ENCODE results near the gene MINDY4. TPM values are rescaled to one million over a fixed set of nuclear protein-coding genes. Genes with fewer than 3 reads are reported as not detected.

MINDY4 gene
- total RNA-seq, 2 donors from 2014 or later = 3.9 to 5.1 TPM

DNA sequence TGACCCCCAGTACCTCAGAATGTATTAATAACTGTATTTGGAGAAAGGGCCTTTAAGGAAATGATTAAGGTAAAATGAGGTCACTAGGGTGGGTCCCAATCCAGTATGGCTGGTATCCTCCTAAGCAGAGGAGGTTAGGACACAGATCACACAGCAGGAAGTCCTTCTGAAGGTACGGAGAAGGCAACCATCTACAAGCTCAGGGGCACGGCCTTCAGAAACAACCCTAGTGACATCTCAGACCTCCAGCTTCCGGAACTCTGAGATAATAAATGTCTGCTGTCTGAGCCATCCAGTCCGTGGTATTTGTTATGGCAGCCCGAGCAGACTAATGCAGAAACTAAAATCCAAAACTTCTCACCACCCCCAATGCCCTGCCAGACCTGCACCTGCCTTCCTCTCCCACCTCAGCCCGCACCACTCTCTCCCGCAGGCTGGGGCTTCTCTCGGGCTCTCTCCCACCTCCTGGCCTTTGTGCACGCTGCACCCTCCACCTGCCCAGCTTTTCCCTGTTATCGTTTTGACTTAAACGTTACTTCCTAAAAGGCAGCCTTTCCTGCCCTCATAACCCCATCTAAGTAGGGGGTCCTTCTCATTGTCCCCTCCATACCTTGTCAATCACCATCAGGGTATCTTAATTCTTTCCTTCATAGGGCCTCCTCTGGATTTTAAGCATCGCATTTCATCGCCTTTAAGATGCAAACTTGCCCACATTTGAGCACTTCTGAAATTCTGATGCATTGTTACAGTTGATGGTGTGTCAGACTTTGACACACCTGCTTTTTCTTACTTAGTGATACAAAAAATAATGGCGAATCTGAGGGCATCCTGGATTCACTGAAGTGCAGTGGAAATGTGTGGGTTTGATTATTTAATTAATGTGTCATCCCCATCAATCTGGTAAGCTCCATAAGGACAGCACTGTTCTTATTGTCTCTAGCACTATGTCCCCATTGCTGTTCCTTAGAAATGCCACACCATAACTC is 108.2 kb downstream of the MINDY4 start:
- DNase-seq = no peak
- ATAC-seq = no peak
- intact Hi-C loops (cut with DNase I) = no loop called here

DNA sequence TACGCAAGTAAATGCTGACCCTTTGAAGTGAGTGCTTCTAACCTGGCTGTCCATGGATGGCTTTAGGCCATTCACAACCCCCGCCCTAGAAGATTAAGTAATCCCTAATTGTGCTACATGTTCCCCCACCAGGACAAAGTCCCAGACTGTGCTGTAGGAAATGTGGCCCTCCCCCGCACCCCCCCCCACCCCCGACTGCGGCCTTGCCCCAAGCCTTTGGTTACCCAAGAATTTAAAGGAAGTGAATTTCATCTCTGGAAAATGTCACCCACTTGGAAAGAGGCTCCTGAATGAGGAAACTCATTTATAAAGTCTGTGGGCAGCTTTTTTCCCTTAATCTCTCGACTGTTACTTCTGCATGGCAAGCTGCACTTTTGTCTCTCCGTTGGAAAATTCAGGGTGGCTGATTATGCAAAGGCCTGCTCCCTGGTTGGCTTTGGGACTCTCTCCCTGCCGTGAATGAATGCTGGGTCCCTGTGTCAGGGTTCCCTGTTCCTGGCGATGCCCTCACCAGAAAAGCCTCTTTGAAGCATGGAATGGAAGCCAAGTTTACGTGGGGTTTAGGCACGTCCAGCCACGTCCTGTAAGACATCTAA is 109.0 kb downstream of the MINDY4 start:
- ATAC-seq = peak in 1 of 2 donors; percentile 14
- intact Hi-C loops (cut with DNase I) = no loop called here
- DNase-seq = no peak

DNA sequence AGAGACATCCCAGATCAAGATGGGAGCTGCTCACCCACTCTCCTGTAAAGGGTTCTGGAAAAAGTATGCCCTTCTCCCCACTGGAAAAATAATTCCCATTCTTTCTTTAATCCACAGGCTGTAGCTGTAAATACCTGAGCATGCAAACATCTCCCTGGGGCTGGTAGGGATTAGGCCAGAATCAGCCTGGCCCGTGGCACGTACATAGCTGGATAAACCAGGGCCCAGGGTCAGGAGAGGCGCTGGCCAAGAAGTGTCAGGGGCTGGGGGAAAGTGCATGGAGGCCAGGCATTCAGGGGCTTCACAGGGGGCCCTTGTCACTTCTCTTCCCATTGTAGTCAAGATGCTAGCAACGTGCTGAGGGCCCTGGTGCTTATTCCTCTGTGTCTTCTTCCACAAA is 109.7 kb downstream of the MINDY4 start:
- intact Hi-C loops (cut with DNase I) = no loop called here
- DNase-seq (no peak), ATAC-seq (no peak)

DNA sequence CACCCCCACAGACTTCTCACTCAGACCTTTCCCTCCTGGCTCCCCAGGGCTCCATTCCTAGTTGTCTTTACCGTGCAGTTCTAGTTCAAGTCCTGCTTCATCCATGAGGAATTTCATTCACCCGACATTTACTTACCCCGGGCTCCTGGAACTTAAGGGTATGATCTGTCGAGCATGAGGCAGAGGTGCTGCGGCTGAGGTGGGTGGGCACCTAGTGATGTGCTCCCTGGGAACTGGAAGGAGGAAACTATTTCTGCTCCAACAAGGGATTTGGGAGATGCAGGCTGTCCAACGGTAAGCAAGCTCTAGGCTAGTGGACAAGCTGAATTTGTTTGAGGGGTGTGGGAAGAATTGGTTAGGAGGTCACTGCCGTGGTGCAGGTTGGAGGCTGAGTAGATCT is 110.2 kb downstream of the MINDY4 start:
- DNase-seq = no peak
- intact Hi-C loops (cut with DNase I) = no loop called here
- ATAC-seq = no peak

DNA sequence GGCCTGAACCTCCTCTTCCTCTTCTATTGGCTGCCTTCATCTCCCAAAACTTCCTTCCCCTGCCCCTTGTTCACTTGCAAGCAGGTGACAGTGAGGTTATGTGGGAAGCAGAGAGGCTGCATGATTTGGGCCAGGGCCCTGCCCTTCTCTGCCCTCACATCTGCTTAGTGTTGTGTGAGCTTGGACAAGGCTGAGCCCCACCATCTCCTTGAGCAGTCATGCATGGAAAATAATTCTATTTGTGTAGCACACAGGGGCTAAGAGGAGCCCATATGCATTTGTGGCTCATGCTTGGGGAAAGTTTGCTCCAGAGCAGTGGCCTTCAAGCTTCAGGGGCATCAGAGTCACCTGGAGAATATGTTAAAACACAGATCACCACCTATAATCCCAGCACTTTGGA is 113.7 kb downstream of the MINDY4 start:
- ATAC-seq (no peak), DNase-seq (no peak)
- intact Hi-C loops (cut with DNase I) = no loop called here

DNA sequence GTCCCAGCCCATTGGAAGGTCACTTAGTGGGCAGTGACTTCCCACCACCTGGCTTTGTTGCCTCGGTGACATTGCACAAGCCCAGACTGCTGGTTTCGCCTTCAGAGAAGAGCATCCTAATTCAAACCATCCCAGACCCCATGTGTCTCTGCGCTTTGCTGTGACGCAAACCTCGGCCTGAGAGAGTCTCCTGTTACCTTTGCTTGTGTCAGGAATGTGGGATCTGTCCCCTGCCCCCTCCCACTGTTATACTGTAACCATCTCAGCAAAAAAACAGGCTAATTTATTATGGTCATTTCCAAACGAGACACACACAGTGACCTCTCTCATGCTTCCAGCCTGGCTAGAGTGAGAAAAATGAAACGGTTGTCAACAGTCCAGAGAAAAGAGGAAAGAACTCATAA is 115.4 kb downstream of the MINDY4 start:
- intact Hi-C loops (cut with DNase I) = no loop called here

DNA sequence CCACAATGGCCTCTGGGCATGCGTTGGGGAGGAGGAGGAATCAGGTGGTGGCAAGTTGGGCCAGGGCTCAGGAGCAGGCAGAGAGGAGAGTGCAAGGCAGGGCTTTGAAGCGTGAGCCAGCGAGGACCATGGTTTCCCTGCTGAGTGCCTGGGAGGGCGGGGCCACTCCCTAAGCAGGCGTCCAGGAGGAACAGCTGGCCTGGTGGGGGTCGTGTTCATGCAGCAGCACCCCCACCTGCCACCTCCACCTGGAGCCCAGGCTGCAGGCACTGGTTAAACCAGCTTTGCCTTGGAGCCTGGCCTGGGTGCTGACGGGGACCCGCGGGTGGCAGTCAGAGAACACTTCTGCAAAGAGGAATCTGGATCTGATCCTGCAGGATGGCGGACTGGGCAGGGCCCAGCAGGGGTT is 116.3 kb downstream of the MINDY4 start:
- intact Hi-C loops (cut with DNase I) = no loop called here
- DNase-seq (no peak), ATAC-seq (no peak)

More for the DNA sequence above, 115.4 kb downstream of the MINDY4 start:
- DNase-seq (no peak), ATAC-seq (peak in 1 of 2 donors; percentile 35)

DNA sequence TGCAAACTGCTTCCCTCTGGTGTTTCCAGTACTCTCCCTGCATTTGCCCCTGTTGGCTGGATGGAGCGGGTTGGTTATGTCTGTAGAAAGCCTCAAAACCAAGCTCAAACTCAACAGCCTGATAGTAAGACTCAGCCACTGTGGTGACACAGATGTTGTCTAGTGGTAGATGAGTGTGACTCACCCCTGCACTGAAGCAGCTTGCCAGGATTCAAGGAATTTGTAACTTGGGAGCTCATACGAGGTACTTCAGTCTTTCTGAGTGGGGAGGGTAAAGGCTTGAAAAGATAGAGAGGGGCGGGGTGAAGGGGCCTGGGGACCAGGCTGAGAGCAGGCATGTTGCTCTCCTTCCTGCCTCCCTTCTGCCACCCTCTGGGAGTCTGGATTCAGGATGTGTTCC is 117.5 kb downstream of the MINDY4 start:
- ATAC-seq (peak; percentile 40 to 82), DNase-seq (peak; percentile 62)
- intact Hi-C loops (cut with DNase I) = no loop called here

DNA sequence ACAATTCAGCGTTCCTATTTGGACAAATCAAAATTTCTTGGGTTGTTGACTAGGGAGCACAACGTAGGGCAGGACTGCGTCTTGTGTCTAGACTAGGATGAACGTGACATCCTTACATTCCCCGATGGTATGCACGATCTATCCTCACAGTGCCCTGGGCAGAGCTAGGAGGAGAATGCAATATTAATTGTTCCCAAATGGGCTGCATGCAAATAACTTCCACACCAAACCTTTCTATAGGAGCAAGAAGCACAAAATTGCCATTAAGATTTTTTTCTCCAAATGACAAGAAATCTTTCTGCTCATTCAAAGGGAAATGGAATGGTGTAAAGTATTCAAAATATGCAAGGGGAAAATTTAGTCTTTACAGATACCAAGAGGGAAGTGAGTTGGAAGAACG is 119.0 kb downstream of the MINDY4 start:
- intact Hi-C loops (cut with DNase I) = no loop called here
- ATAC-seq (no peak), DNase-seq (no peak)

DNA sequence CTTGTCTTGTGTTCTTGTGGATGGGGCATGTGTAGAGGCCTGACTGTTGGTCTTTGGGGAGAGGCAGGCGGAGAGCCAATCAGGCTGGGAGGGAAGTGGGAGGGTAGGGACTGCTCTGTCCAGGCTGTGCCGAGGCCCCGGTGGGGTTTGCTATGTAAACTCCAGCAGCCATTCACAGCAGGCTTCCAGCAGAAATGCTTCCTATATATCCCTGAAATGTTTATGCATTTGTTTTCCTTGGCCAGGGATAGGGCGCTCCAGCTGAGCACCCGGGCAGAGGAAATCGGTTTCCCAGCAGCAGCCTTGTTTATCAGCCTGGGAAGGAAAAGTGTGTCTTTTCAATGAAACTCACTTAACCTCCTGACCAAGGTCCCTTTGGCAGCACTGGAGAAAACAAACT is 122.1 kb downstream of the MINDY4 start:
- ATAC-seq (peak; percentile 43 to 70), DNase-seq (peak; percentile 81)
- intact Hi-C loops (cut with DNase I) = no loop called here

DNA sequence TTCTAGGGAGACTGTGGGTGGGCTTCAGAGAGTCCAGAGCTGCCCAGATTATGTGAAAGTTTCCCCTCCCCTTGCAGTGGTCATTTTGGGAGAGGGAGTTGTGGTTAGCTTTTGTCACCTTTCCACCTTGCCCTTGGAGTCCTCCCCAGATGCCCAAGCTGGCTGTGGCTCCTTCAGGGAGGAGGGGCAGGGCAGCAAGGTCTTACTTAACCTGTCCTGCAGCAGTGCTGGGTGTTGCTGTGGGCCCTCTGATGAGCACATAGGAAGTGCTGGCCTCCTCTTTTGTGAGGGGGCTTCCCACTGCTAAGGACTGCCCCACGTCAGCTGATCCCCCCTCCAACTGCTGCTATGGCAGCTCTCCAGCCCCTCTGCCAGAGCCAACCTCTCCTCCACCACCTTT is 122.8 kb downstream of the MINDY4 start:
- no peak for ATAC-seq
- DNase-seq = no peak
- intact Hi-C loops (cut with DNase I) = no loop called here

DNA sequence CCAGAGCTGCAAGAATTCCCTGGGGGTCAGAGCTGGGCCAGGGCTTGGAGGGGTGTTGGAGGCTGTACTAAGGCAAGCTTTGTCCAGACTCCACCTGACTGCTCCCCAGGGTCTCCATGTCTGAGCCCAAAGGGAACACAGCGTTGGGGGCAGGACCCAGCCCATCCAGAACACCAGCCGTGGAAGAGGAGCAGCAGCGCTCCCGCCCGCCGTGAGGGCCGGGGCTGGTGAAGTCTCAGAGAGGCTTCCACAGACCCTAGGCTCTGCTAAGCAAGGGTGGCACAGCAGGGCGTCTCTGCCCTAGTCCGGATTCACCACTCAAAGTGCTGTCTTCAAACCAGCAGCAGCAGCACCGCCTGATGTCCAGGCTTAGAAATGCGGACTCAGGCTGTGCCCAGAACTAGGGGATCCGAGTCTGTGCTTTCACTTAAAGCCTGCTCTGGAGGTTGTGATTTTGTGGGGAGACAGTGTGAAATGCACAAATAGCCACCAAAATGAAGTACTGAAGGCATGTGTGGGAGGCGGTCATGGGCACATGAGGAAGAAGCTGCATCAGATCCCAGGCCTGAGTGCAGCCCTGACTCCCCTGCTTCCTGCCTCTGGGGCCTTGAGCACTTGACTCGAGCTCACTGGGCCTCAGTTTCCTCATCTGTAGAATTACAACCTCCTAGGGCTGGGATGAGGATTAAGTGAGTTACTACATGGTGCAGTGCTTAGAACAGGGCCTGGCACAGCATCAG is 123.8 kb downstream of the MINDY4 start:
- intact Hi-C loops (cut with DNase I) = no loop called here
- DNase-seq (no peak), ATAC-seq (no peak)

DNA sequence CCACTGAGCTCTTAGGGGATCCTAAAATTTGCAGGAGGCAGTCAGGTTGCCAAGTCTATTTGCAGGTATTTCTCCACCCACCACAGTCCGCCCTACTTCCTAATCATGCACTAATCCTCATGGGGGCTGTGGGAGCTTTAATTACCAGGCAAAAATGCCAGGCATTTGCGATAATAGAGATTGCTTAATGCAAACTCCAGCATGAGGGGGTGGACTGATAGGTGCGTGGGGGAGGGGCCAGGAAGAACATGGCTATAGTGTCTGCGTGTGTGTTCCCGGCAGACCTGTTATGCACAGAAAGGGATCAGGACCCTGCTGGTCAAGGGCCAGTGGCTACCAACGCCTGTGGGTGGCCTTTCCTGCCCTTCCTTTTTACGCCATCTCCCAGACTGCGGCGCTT is 124.8 kb downstream of the MINDY4 start:
- DNase-seq (no peak), ATAC-seq (peak in 1 of 2 donors; percentile 30)

DNA sequence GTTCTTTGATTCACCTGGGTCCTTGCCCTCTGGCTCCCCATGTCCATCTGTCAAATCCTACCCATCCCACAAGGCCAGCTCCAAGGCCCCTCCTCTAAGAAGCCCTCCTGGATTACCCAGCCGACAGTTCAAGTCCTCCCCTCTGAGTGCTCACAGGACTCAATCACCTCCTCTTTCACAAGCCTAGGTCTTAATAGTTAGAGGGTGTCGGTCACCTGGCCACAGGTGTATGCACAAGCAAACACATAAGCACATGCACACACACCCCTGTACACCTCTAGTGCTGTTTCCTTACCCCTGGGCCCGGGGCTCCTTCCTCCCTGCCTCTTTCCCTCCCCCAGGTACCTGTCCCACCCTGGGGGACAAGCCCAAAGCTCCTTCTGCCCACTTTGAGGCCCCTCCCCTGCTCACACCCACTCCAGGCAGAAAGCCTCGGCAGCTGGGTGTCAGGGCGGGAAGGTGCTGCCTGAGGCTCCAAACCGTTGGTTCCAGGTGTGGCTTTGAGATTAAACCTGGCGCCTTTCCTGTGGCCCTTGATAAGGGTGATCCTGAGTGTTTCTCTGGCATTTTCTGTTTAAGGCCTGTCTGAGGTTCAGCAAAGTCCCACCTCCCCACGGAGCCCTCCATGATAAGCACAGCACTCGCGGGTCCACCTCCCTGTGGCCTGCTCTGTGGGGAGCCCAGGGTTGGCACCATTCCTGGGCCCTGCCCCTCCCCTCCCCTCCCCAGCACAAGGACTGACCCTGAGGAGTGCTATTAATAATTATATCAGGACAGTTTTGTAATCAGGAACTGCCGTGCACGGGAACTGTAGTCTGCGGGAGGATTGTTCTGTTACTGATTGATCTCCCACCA is 125.8 kb downstream of the MINDY4 start:
- intact Hi-C loops (cut with DNase I) = no loop called here
- ATAC-seq (peak in 1 of 2 donors; percentile 10), DNase-seq (no peak)

More for the DNA sequence above, 124.8 kb downstream of the MINDY4 start:
- intact Hi-C loops (cut with DNase I) = no loop called here

DNA sequence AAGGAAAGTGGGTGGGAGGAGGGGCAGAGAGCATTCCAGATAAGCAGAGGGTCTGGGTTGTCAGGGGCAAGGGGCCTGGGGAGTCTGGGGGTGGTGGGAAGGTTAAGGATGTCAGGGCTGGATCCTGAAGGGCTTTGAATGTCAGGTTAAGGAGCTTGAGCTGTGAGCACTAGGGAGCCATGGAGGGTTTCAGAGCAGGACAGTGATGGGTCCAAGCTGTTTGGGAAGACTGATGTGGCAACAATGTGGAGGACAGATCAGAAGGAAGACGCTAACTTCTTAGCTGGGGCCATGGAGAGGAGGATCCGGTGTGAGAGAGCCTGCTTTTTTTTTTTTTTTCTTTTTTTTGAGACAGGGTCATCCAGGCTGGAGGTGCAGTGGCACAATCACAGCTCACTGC is 126.6 kb downstream of the MINDY4 start:
- DNase-seq (no peak), ATAC-seq (no peak)
- intact Hi-C loops (cut with DNase I) = no loop called here

DNA sequence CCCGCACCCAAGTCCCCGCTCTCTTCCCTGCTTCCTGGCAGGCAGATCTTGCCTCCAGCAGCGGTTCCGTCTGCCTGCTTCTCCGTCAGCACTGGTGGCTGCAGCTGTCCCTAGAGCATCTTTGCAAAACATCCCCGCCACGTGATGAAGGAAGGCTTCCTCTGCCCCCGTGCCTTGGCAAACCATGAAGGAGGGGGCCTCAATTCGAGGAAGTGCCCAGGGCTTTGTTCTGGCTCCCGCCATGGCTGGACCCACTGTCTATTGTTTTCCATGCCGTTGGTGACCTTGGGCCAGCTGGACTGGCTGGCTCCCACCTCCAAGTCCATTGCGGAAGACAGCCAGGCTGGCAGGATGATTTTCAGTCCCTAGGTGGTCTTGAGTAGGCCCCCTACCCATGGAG is 127.2 kb downstream of the MINDY4 start:
- DNase-seq = no peak
- ATAC-seq = no peak
- intact Hi-C loops (cut with DNase I) = no loop called here

DNA sequence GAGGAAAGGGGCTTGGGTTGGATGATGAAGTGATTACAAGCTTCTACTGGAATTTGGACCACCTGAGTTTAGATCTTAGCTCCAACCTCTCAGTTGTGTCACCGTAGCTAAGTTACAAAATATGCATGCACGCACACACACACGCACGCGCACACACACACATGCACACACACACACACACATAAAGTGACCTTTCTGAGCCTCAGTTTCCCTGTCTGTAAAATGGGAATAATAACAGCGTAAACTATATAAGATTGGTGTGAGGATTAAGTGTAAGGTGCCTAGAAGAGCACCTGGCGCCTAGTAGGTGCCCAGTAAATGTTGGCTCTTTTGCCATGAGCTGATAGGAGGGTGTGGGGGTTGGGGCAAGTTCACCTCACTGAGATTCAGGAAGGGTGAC is 127.8 kb downstream of the MINDY4 start:
- intact Hi-C loops (cut with DNase I) = no loop called here
- DNase-seq (no peak), ATAC-seq (no peak)

DNA sequence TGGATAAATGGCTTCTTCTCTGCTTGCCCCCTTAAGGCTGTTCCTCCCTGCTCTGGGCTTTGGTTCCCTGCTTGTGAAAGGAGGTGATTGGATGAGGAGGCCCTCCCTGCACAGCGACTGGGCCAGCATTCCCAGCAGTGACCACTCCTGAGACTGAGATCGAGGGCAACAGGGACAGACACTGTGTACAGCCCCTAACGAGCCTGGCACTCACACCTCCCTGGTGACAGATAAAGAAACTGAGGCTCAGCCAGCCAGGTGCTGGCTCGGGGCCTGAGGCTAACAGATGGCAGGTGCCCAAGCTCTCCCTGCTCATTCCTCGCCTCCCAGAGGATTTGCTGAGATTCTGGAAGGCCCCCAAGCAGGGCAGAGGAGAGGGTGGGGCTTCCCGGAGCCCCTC is 128.4 kb downstream of the MINDY4 start:
- DNase-seq (no peak), ATAC-seq (peak; percentile 5 to 51)
- intact Hi-C loops (cut with DNase I) = no loop called here

DNA sequence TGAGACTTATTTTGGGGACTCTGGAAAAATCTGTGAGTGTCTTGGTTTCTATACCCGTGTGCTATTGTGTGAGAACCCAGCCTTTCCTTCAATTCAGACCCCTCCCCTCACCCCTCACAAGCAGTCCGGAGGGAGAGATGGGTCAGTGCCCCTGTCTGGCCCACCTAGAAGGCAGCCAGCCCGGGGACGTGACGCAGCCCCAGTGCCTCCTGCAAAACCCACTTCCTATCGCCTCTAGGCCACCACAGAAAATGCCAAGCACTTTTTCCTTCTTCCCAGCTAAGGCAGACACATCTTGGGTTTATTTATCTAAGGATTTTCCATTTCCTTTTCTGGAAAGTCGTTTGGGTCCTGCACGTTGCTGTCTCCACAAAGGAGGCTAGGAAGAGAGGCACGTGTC is 128.8 kb downstream of the MINDY4 start:
- ATAC-seq (peak in 1 of 2 donors; percentile 8), DNase-seq (peak; percentile 61)
- intact Hi-C loops (cut with DNase I) = no loop called here
